ENCODE results near the gene RXRB. TPM values are rescaled to one million over a fixed set of nuclear protein-coding genes. Genes with fewer than 3 reads are reported as not detected.

Gene RXRB
- total and polyA plus RNA-seq, 3 donors from 2014 or later, result 42.9 to 47.3 (median 45.2) TPM

DNA sequence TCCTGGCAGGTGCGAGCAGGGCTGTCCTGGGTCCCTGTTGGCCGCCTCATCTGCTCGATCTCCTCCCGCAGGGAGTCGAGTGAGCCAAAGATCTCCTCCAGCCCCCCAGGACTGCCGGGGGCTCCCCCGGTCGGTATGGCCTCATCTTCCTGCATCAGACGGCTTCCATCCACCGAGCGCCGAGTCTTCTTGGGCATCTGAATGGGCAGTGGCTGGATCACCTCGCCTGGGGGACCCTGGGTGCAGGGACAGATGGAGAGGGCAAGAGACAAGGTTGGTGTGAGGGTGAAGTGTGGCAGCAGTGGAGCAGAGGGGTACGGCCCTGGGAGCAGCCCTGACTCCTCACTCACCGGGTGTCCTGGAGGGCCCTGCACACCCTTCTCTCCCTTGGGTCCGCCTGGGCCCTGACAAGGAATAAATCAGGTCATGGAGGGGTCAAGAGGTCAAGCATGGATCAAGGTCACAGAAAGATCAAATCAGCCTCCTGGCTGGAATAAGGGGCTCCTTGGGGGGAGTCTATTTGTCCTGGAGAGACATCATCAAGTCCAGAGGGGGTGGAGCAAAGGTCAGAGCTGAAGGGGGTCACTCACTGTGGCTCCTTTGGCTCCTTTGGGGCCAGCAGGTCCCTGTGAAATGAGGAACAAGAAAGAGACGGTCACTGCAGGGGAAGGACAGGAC is 34.7 kb downstream of the RXRB start:
- intact Hi-C loops (cut with DNase I; ENCODE audit: low total_unique reads), result no loop called here
- no peak overlapping the region for H3K27ac ChIP-seq
- H3K36me3 ChIP-seq (ENCODE audit: low read depth, missing control alignments), result no peaks in the 10 kb centered on the region
- H3K4me3 ChIP-seq, result no peak overlapping the region
- no peaks in the 10 kb centered on the region for H3K9me3 ChIP-seq
- no peak for TF ChIP-seq POLR2A (IDR thresholded peaks at IDR 0.05)
- TF ChIP-seq CTCF (IDR thresholded peaks at IDR 0.05), result no peak
- no peak for DNase-seq
- peaks cover 6% of the 10 kb centered on the region for H3K4me1 ChIP-seq
- 90 to 91% methylated on average over 17 of the region's 17 CpGs for WGBS, 2 donors
- H3K27me3 ChIP-seq, result no peaks in the 10 kb centered on the region

- 69 to 77% methylated on average over 13 to 14 of the region's 14 CpGs for WGBS, 2 donors
- TF ChIP-seq POLR2A (IDR thresholded peaks at IDR 0.05) (no peak), CTCF (IDR thresholded peaks at IDR 0.05) (no peak)
- Histone ChIP-seq H3K36me3 (ENCODE audit: low read depth, missing control alignments) (no peaks in the 10 kb centered on the region), H3K9me3 (no peaks in the 10 kb centered on the region), H3K27me3 (no peaks in the 10 kb centered on the region), H3K4me3 (no peak overlapping the region), H3K27ac (no peak overlapping the region), H3K4me1 (peaks cover 10% of the 10 kb centered on the region)
- no peak for DNase-seq
- intact Hi-C loops (cut with DNase I; ENCODE audit: low total_unique reads), result no loop called here
Observed at GRCh38 chr6:33164665-33165373, 35.6 kb downstream of the RXRB start.

- intact Hi-C loops (cut with DNase I; ENCODE audit: low total_unique reads), result no loop called here
- TF ChIP-seq CTCF (IDR thresholded peaks at IDR 0.05) (no peak), POLR2A (IDR thresholded peaks at IDR 0.05) (no peak)
- Histone ChIP-seq H3K27ac (no peak overlapping the region), H3K36me3 (ENCODE audit: low read depth, missing control alignments) (no peaks in the 10 kb centered on the region), H3K4me1 (peaks cover 10% of the 10 kb centered on the region), H3K9me3 (no peaks in the 10 kb centered on the region), H3K27me3 (no peaks in the 10 kb centered on the region), H3K4me3 (no peak overlapping the region)
- WGBS, 2 donors, result 65 to 69% methylated on average over 10 of the region's 10 CpGs
- no peak for DNase-seq
Observed at GRCh38 chr6:33164176-33164575, 36.3 kb downstream of the RXRB start.

- DNase-seq, result no peak
- Histone ChIP-seq H3K36me3 (ENCODE audit: low read depth, missing control alignments) (no peaks in the 10 kb centered on the region), H3K4me1 (peaks cover 10% of the 10 kb centered on the region), H3K9me3 (no peaks in the 10 kb centered on the region), H3K27ac (no peak overlapping the region), H3K4me3 (no peak overlapping the region), H3K27me3 (no peaks in the 10 kb centered on the region)
- 72 to 88% methylated on average over 4 to 10 of the region's 10 CpGs for WGBS, 2 donors
- TF ChIP-seq POLR2A (IDR thresholded peaks at IDR 0.05) (no peak), CTCF (IDR thresholded peaks at IDR 0.05) (no peak)
- intact Hi-C loops (cut with DNase I; ENCODE audit: low total_unique reads), result loop anchor here (2.0 kb wide), 1 partner anchor 83 kb away; no protein-coding TSS in a partner anchor
Observed at GRCh38 chr6:33163540-33163939, 36.9 kb downstream of the RXRB start.
